ENCODE measurements around the gene KIF3A.

DNA sequence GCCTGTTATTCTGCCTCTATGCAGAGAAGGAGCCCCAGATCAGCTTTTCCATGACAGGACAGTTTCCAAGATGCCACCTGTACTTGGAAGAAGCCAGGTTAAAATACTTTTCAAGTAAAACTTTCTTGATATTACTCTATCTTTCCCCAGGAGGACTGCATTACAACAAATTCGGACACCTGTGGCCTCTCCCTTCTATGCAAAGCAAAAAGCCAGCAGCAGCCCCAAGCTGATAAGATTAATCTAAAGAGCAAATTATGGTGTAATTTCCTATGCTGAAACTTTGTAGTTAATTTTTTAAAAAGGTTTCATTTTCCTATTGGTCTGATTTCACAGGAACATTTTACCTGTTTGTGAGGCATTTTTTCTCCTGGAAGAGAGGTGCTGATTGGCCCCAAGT is 63.9 kb downstream of the KIF3A start:
- no peak for TF ChIP-seq CTCF (IDR thresholded peaks at IDR 0.05)
- no peak for TF ChIP-seq POLR2AphosphoS5 (IDR thresholded peaks at IDR 0.05; ENCODE audit: low read depth, low read length)
- no peak for TF ChIP-seq EP300 (IDR thresholded peaks at IDR 0.05; ENCODE audit: borderline replicate concordance in 1 of 2, low read depth in 1 of 2, low read length in 1 of 2)
- no peak for TF ChIP-seq ZBTB33 (IDR thresholded peaks at IDR 0.05; ENCODE audit: borderline replicate concordance, low read depth)
- no peak for TF ChIP-seq ELF1 (IDR thresholded peaks at IDR 0.05)
- no peak for TF ChIP-seq NFIC (IDR thresholded peaks at IDR 0.05; ENCODE audit: borderline replicate concordance)
- no peak for TF ChIP-seq RFX5 (IDR thresholded peaks at IDR 0.05; ENCODE audit: low read length)
- TF ChIP-seq REST (IDR thresholded peaks at IDR 0.05; ENCODE audit: low read depth, low read length) = no peak
- no peak for TF ChIP-seq EZH2phosphoT487 (IDR thresholded peaks at IDR 0.05; ENCODE audit: borderline replicate concordance, low read depth)
- TF ChIP-seq, protein P1, sequence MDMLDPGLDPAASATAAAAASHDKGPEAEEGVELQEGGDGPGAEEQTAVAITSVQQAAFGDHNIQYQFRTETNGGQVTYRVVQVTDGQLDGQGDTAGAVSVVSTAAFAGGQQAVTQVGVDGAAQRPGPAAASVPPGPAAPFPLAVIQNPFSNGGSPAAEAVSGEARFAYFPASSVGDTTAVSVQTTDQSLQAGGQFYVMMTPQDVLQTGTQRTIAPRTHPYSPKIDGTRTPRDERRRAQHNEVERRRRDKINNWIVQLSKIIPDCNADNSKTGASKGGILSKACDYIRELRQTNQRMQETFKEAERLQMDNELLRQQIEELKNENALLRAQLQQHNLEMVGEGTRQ (IDR thresholded peaks at IDR 0.05; ENCODE audit: borderline replicate concordance, low read depth, low read length) = no peak
- TF ChIP-seq, protein P2, sequence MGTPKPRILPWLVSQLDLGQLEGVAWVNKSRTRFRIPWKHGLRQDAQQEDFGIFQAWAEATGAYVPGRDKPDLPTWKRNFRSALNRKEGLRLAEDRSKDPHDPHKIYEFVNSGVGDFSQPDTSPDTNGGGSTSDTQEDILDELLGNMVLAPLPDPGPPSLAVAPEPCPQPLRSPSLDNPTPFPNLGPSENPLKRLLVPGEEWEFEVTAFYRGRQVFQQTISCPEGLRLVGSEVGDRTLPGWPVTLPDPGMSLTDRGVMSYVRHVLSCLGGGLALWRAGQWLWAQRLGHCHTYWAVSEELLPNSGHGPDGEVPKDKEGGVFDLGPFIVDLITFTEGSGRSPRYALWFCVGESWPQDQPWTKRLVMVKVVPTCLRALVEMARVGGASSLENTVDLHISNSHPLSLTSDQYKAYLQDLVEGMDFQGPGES (IDR thresholded peaks at IDR 0.05; ENCODE audit: low read depth, low read length) = no peak
- no peak for TF ChIP-seq MAX (IDR thresholded peaks at IDR 0.05; ENCODE audit: low read depth)

Data from SK-N-SH (cell line).